PC-9 (cell line): ENCODE measurements around the gene TP53I11.

Experiments used
- EZH2 ChIP-seq: fragments of 200-600 bp; sonication (generic); IDR thresholded peaks from 2 replicates; pipeline ENCODE4 v1.8.0; 2017; ENCODE audit warnings: antibody characterized with exemption, low read depth
- TF ChIP-seq, protein P1 (sequence below): fragments of 200-600 bp; sonication (generic); conservative IDR thresholded peaks from 2 replicates; pipeline ENCODE4 v1.6.1; 2017; ENCODE audit warnings: mixed run types, antibody characterized with exemption, mild to moderate bottlenecking, moderate library complexity

DNA sequence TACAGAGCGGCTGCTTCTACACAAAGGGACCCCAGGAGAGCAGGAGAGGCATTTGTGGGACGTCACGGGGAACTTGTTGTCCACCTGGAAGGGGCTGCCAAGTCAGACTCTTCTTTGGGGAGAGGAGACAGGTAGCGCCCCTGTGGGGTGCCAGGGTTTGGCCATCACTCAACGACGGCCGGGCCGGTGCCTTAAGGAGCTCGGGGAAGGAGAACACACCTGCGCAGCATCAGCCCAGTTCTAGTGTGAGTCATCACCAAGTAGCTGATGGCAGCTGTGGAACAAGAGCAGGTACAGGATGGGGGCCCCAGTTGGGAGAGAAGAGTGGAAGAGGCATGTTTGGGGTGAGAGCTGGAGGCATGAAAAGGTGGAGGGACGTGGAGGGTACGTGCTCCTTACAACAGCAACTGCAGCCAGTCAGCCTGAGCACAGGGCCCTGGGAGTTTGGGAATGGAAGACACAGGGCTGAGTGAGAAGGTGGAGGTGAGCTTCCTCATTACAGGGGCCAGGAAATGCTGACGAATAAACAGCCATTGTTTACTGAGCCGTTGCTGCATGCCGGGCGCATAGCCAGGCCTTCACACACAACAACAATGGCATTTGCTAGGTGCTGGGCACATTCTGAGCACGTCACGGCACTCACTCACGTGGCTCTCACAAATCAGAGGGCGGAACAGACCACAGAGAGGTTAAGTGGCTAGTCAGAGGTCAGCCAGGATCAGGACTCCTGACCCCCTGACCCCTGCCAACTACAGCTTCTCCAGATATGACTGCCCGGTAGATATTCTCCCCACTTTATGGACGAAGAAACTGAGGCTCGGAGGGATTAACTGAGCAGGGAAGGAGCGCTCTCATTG lies 29.1 kb upstream of the TP53I11 start:
- TF ChIP-seq, protein P1, sequence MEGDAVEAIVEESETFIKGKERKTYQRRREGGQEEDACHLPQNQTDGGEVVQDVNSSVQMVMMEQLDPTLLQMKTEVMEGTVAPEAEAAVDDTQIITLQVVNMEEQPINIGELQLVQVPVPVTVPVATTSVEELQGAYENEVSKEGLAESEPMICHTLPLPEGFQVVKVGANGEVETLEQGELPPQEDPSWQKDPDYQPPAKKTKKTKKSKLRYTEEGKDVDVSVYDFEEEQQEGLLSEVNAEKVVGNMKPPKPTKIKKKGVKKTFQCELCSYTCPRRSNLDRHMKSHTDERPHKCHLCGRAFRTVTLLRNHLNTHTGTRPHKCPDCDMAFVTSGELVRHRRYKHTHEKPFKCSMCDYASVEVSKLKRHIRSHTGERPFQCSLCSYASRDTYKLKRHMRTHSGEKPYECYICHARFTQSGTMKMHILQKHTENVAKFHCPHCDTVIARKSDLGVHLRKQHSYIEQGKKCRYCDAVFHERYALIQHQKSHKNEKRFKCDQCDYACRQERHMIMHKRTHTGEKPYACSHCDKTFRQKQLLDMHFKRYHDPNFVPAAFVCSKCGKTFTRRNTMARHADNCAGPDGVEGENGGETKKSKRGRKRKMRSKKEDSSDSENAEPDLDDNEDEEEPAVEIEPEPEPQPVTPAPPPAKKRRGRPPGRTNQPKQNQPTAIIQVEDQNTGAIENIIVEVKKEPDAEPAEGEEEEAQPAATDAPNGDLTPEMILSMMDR, result no peak
- TF ChIP-seq EZH2, result no peak
